ENCODE data around the gene FOSB.
A peak's percentile ranks its signal among the peaks of the same experiment; 100 is the strongest.

Gene FOSB

GRCh38 chr19:45485305-45486077 lies 17.7 kb downstream of the FOSB start:
- peak; percentile 92 for DNase-seq (ENCODE audit: low read depth)

- DNase-seq (ENCODE audit: low read depth): no peak
Measured at GRCh38 chr19:45488708-45489107, 20.9 kb downstream of the FOSB start.

- DNase-seq (ENCODE audit: low read depth): no peak
Measured at GRCh38 chr19:45489216-45489855, 21.5 kb downstream of the FOSB start.

- no peak for DNase-seq (ENCODE audit: low read depth)
Measured at GRCh38 chr19:45492137-45492626, 24.4 kb downstream of the FOSB start.

GRCh38 chr19:45492627-45493470 lies 25.1 kb downstream of the FOSB start:
- no peak for DNase-seq (ENCODE audit: low read depth)

- DNase-seq (ENCODE audit: low read depth): no peak
Measured at GRCh38 chr19:45494261-45494916, 26.6 kb downstream of the FOSB start.

- no peak for DNase-seq (ENCODE audit: low read depth)
Measured at GRCh38 chr19:45495178-45495577, 27.4 kb downstream of the FOSB start.

- DNase-seq (ENCODE audit: low read depth): no peak
Measured at GRCh38 chr19:45496349-45496953, 28.7 kb downstream of the FOSB start.

GRCh38 chr19:45497791-45498190 lies 30.0 kb downstream of the FOSB start:
- no peak for DNase-seq (ENCODE audit: low read depth)

- no peak for DNase-seq (ENCODE audit: low read depth)
Measured at GRCh38 chr19:45498411-45499195, 30.8 kb downstream of the FOSB start, which contains the start of gene PPM1N. TSS of gene PPM1N (plus strand) at chr19:45498443. CDS start at chr19:45498473, 30 bp downstream.

- DNase-seq (ENCODE audit: low read depth): no peak
Measured at GRCh38 chr19:45499196-45500180, 31.7 kb downstream of the FOSB start.

GRCh38 chr19:45500918-45501729 lies 33.3 kb downstream of the FOSB start:
- no peak for DNase-seq (ENCODE audit: low read depth)

GRCh38 chr19:45501730-45502014 lies 33.9 kb downstream of the FOSB start:
- DNase-seq (ENCODE audit: low read depth): no peak

GRCh38 chr19:45502111-45502510 lies 34.3 kb downstream of the FOSB start:
- no peak for DNase-seq (ENCODE audit: low read depth)

GRCh38 chr19:45503909-45504308 lies 36.1 kb downstream of the FOSB start:
- DNase-seq (ENCODE audit: low read depth): no peak

GRCh38 chr19:45505151-45505995 lies 37.6 kb downstream of the FOSB start:
- no peak for DNase-seq (ENCODE audit: low read depth)

GRCh38 chr19:45505996-45506245 lies 38.1 kb downstream of the FOSB start:
- DNase-seq (ENCODE audit: low read depth): no peak

Measured in stromal cell of bone marrow (primary cell).